H1 (cell line): Measurements from ENCODE around the gene MECP2. TPM values are rescaled to one million over a fixed set of nuclear protein-coding genes. Genes with fewer than 3 reads are reported as not detected.

Source experiments
- ATF3 ChIP-seq: IDR thresholded peaks from 2 replicates; pipeline ENCODE4 v1.6.1; 2011; ENCODE audit warnings: low read depth, mild to moderate bottlenecking, low read length; ENCODE audit not compliant: insufficient read depth
- CHD1 ChIP-seq: IDR thresholded peaks from 2 replicates; pipeline ENCODE4 v1.6.1; 2012; ENCODE audit warnings: low read depth, low read length, improper control_type of control experiment
- CHD2 ChIP-seq: IDR thresholded peaks from 2 replicates; pipeline ENCODE4 v1.6.1; 2012; ENCODE audit warnings: low read length, improper control_type of control experiment
- CTCF ChIP-seq, 3 experiments: IDR thresholded peaks; 1 replicate in 2 of 3; 2 replicates in 1 of 3; pipeline versions ENCODE4 v1.5.1 to v1.6.1; 2011; ENCODE audit warnings: low read length in 3 of 3, mild to moderate bottlenecking in 3 of 3, inconsistent platforms in 2 of 3, low read depth in 1 of 3, moderate library complexity in 1 of 3; ENCODE audit not compliant: insufficient read depth in 1 of 3; ENCODE audit errors: control extremely low read depth in 1 of 3
- EGR1 ChIP-seq: IDR thresholded peaks from 2 replicates; pipeline ENCODE4 v1.6.1; 2011; ENCODE audit warnings: low read depth, low read length, borderline replicate concordance
- POLR2AphosphoS5 ChIP-seq: IDR thresholded peaks from 2 replicates; pipeline ENCODE4 v1.6.1; 2011; ENCODE audit warnings: low read depth, low read length
- SP4 ChIP-seq: IDR thresholded peaks from 2 replicates; pipeline ENCODE4 v1.6.1; 2012; ENCODE audit warnings: low read length, inconsistent platforms
- polyA plus RNA-seq, 7 experiments: library from polyadenylated mRNA; depleted of rRNA in 3 of 7; stranded (reverse) in 5 of 7; unstranded in 2 of 7; fragments of >200 nt in 5 of 7; fragments of 200-250 nt in 2 of 7; gene quantifications; 1 replicate in 5 of 7; 2 replicates in 1 of 7; 4 replicates in 1 of 7; pipeline versions ENCODE4 v1.2.1 to v1.2.3, GENCODE V29; 2011 to 2013; ENCODE audit warnings: missing spikeins in 2 of 7, mixed read lengths in 2 of 7
- total RNA-seq: library from RNA; stranded (reverse); fragmentation: NEBNext Ultra II Directional; extraction: Animal tissue kit (Norgen Biotek cat#: 25700); gene quantifications from 2 replicates; pipeline ENCODE4 v1.2.1, GENCODE V29; 2021
- TF ChIP-seq, protein P1 (sequence below): IDR thresholded peaks from 2 replicates; pipeline ENCODE4 v1.6.1; 2012; ENCODE audit warnings: low read length, inconsistent platforms

Gene MECP2
- total and polyA plus RNA-seq, 2 of the 8 experiments (the other 6 are each of a cell fraction or from before 2014, with no cell fraction given): 5.0 to 32.4 TPM

- TF ChIP-seq CHD1: no peak
- no peak for TF ChIP-seq CHD2
- TF ChIP-seq, protein P1, sequence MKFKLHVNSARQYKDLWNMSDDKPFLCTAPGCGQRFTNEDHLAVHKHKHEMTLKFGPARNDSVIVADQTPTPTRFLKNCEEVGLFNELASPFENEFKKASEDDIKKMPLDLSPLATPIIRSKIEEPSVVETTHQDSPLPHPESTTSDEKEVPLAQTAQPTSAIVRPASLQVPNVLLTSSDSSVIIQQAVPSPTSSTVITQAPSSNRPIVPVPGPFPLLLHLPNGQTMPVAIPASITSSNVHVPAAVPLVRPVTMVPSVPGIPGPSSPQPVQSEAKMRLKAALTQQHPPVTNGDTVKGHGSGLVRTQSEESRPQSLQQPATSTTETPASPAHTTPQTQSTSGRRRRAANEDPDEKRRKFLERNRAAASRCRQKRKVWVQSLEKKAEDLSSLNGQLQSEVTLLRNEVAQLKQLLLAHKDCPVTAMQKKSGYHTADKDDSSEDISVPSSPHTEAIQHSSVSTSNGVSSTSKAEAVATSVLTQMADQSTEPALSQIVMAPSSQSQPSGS: no peak
- TF ChIP-seq CTCF (IDR thresholded peaks at IDR 0.05; ENCODE audit: control extremely low read depth in 1 of 3, insufficient read depth in 1 of 3, low read depth in 1 of 3, low read length in 3 of 3): no peak
- TF ChIP-seq ATF3: no peak
- no peak for TF ChIP-seq SP4
- no peak for TF ChIP-seq EGR1
- TF ChIP-seq POLR2AphosphoS5: no peak
These were observed 54.3 kb downstream of the MECP2 start (continued) for GRCh38 chrX:154043003-154043763.
